Neural progenitor cell (in vitro differentiated cells): ENCODE data around the gene RGS9. TPM values are rescaled to one million over a fixed set of nuclear protein-coding genes. Genes with fewer than 3 reads are reported as not detected.

Experiments
- DNase-seq: peaks from one replicate; pipeline ENCODE4 v3.0.0-alpha.2; 2016; ENCODE audit warnings: low spot score
- H2AFZ ChIP-seq: fragments of 200-600 bp; sonication (generic); replicated peaks from 2 replicates; pipeline ENCODE4 v1.6.1; 2016; ENCODE audit warnings: antibody characterized with exemption
- H3F3A ChIP-seq: fragments of 200-600 bp; sonication (generic); 2 replicates; pipeline ENCODE4 v1.6.1; 2016; ENCODE audit warnings: antibody characterized with exemption, low read depth
- H3K27ac ChIP-seq: fragments of 200-600 bp; sonication (generic); 2 replicates; pipeline ENCODE4 v1.5.1; 2016; ENCODE audit warnings: mild to moderate bottlenecking
- H3K27me3 ChIP-seq: fragments of 200-600 bp; sonication (generic); 2 replicates; pipeline ENCODE4 v1.6.1; 2016; ENCODE audit warnings: mild to moderate bottlenecking, moderate library complexity
- H3K36me3 ChIP-seq: fragments of 200-600 bp; sonication (generic); 2 replicates; pipeline ENCODE4 v1.5.1; 2016
- H3K4me1 ChIP-seq: fragments of 200-600 bp; sonication (generic); 2 replicates; pipeline ENCODE4 v1.6.1; 2016; ENCODE audit warnings: mixed run types
- H3K4me2 ChIP-seq: fragments of 200-600 bp; sonication (generic); 2 replicates; pipeline ENCODE4 v1.6.1; 2016
- H3K4me3 ChIP-seq: fragments of 200-600 bp; sonication (generic); 2 replicates; pipeline ENCODE4 v1.5.1; 2016
- H3K79me2 ChIP-seq: fragments of 200-600 bp; sonication (generic); 2 replicates; pipeline ENCODE4 v1.6.1; 2016; ENCODE audit warnings: low read depth
- H3K9ac ChIP-seq: fragments of 200-600 bp; sonication (generic); 2 replicates; pipeline ENCODE4 v1.6.1; 2016
- H3K9me3 ChIP-seq: fragments of 200-600 bp; sonication (generic); 2 replicates; pipeline ENCODE4 v1.5.1; 2016; ENCODE audit warnings: low read depth
- H4K20me1 ChIP-seq: fragments of 200-600 bp; sonication (generic); 2 replicates; pipeline ENCODE4 v1.6.1; 2016; ENCODE audit warnings: low read depth
- H3K27ac Mint-ChIP-seq: 3 replicates; pipeline ENCODE4 v1.8.0; 2021; ENCODE audit warnings: mixed read lengths
- H3K27me3 Mint-ChIP-seq: 2 replicates; pipeline ENCODE4 v1.8.0; 2022; ENCODE audit warnings: low read depth, mild to moderate bottlenecking, inconsistent platforms, moderate library complexity, mixed read lengths; ENCODE audit not compliant: insufficient read depth
- H3K36me3 Mint-ChIP-seq: 3 replicates; pipeline ENCODE4 v1.8.0; 2021; ENCODE audit warnings: mixed read lengths
- H3K4me1 Mint-ChIP-seq: 3 replicates; pipeline ENCODE4 v1.8.0; 2021; ENCODE audit warnings: mixed read lengths
- H3K4me3 Mint-ChIP-seq: 3 replicates; pipeline ENCODE4 v1.8.0; 2021; ENCODE audit warnings: mild to moderate bottlenecking, moderate library complexity, mixed read lengths
- H3K9me3 Mint-ChIP-seq: 3 replicates; pipeline ENCODE4 v1.8.0; 2020; ENCODE audit warnings: mixed read lengths
- EZH2 ChIP-seq: fragments of 200-600 bp; sonication (generic); IDR thresholded peaks from 2 replicates; pipeline ENCODE4 v1.6.1; 2017; ENCODE audit warnings: antibody characterized with exemption, mild to moderate bottlenecking, moderate library complexity
- EZH2phosphoT487 ChIP-seq: fragments of 200-600 bp; sonication (generic); IDR thresholded peaks from 2 replicates; pipeline ENCODE4 v1.6.1; 2017; ENCODE audit warnings: antibody characterized with exemption
- total RNA-seq: library from RNA; depleted of rRNA; stranded (reverse); fragments of >200 nt; gene quantifications from 2 replicates; pipeline ENCODE4 v1.2.3, GENCODE V29; 2015; ENCODE audit warnings: low replicate concordance
- TF ChIP-seq, protein P1 (sequence below): fragments of 200-600 bp; sonication (generic); IDR thresholded peaks from 2 replicates; pipeline ENCODE4 v1.5.1; 2017; ENCODE audit warnings: antibody characterized with exemption, mild to moderate bottlenecking

Gene RGS9
- total RNA-seq, 1 donor from 2014 or later: 7.9 TPM

DNA sequence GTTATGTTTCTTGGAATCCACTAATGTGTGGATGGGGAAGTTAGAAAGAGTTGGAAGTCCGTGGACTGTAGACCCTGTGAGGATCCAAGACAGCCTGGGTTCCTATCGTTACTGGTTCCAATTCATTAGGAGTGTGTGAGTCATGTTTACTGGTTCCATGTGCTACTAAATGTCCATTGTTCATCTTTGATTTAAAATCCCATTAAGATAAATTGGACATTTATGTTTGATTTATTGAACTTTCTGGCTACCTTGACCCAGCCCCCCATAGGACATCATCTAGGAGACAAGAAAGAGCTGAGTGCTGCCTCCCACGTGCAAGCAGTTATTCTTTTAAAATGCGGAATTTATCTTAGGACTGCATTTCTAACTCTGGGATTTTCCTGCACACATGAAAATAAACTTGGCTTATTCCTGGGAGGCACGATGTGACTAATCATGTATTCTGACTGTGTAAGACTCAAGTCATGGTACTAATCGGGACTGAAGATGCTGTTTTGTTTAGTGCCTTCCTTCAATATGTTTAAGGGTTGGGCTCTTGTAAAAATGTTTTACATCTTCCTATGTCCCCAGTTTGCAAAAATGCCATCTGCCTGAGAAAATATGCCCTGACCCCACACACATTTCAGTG is 53.4 kb downstream of the RGS9 start:
- no peaks in the 10 kb centered on the region for H3K79me2 ChIP-seq
- no peaks in the 10 kb centered on the region for H3K27me3 ChIP-seq
- no peaks in the 10 kb centered on the region for H3K36me3 ChIP-seq
- H3K4me2 ChIP-seq: no peak overlapping the region
- H4K20me1 ChIP-seq: no peaks in the 10 kb centered on the region
- TF ChIP-seq EZH2phosphoT487 (no peak), EZH2 (no peak)
- TF ChIP-seq, protein P1, sequence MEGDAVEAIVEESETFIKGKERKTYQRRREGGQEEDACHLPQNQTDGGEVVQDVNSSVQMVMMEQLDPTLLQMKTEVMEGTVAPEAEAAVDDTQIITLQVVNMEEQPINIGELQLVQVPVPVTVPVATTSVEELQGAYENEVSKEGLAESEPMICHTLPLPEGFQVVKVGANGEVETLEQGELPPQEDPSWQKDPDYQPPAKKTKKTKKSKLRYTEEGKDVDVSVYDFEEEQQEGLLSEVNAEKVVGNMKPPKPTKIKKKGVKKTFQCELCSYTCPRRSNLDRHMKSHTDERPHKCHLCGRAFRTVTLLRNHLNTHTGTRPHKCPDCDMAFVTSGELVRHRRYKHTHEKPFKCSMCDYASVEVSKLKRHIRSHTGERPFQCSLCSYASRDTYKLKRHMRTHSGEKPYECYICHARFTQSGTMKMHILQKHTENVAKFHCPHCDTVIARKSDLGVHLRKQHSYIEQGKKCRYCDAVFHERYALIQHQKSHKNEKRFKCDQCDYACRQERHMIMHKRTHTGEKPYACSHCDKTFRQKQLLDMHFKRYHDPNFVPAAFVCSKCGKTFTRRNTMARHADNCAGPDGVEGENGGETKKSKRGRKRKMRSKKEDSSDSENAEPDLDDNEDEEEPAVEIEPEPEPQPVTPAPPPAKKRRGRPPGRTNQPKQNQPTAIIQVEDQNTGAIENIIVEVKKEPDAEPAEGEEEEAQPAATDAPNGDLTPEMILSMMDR: no peak
- Mint-ChIP-seq H3K4me1 (peaks cover 26% of the 10 kb centered on the region), H3K27me3 (peaks cover 2% of the 10 kb centered on the region), H3K27ac (peak overlapping the region; percentile 55), H3K4me3 (no peak overlapping the region), H3K36me3 (no peaks in the 10 kb centered on the region), H3K9me3 (no peaks in the 10 kb centered on the region)
- H3K4me3 ChIP-seq: no peak overlapping the region
- H3F3A ChIP-seq: no peaks in the 10 kb centered on the region
- H2AFZ ChIP-seq: no peak overlapping the region
- H3K9ac ChIP-seq: no peak overlapping the region
- no peaks in the 10 kb centered on the region for H3K9me3 ChIP-seq
- no peak overlapping the region for H3K27ac ChIP-seq
- H3K4me1 ChIP-seq: peaks cover 8% of the 10 kb centered on the region
- no peak for DNase-seq

DNA sequence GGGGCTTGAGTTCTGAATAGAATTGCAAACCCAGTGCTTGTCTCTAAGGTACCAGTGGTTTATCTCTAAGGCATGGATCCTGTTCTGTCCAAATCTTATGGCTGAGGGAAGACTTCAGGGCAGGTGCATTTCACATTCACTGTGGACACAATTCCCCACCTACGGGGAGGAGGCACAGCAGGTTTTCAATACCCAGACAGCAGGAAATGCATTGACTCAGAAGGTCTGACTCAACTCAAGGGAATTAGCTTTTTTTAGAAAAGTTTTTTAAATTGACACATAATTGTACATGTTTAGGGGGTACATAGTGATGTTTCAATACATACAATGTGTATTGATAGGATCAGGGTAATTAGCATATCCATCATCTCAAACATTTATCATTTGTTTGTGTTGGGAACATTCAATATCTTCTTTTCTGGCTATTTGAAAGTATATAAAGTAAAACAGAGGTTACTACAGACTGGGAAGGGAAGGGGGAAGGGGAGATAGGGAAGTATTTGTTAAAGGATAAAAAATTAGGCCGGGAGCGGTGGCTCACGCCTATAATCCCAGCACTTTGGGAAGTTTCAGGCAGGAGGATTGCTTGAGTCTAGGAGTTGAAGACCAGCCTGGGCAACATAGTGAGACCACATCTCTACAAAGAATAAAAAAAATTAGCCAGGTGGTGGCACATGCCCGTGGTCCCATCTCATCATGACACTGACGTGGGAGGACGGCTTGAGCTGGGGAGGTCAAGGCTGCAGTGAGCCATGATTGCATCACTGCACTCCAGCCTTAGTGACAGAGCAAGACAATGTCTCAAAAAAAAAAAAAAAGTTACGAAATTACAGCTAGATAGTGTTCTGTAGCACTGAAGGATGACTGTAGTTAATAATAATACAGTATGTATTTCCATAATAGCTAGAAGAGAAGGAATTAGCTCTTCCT is 54.9 kb downstream of the RGS9 start:
- no peaks in the 10 kb centered on the region for H3K9me3 ChIP-seq
- no peaks in the 10 kb centered on the region for H3K27me3 Mint-ChIP-seq
- H3K27ac ChIP-seq: no peak overlapping the region
- TF ChIP-seq EZH2phosphoT487: no peak
- no peak for TF ChIP-seq EZH2
- TF ChIP-seq, protein P1: no peak
- H3K4me1 ChIP-seq: peaks cover 5% of the 10 kb centered on the region
- H3K9ac ChIP-seq: no peak overlapping the region
- H3K9me3 Mint-ChIP-seq: no peaks in the 10 kb centered on the region
- H3K27me3 ChIP-seq: no peaks in the 10 kb centered on the region
- H3K36me3 ChIP-seq: no peaks in the 10 kb centered on the region
- no peak for DNase-seq
- peaks cover 24% of the 10 kb centered on the region for H3K4me1 Mint-ChIP-seq
- peak overlapping the region; percentile 21 for H3K27ac Mint-ChIP-seq
- H3K36me3 Mint-ChIP-seq: no peaks in the 10 kb centered on the region
- no peaks in the 10 kb centered on the region for H3F3A ChIP-seq
- H3K4me3 ChIP-seq: no peak overlapping the region
- no peak overlapping the region for H3K4me2 ChIP-seq
- H4K20me1 ChIP-seq: no peaks in the 10 kb centered on the region
- no peak overlapping the region for H2AFZ ChIP-seq
- no peaks in the 10 kb centered on the region for H3K79me2 ChIP-seq
- H3K4me3 Mint-ChIP-seq: no peak overlapping the region

DNA sequence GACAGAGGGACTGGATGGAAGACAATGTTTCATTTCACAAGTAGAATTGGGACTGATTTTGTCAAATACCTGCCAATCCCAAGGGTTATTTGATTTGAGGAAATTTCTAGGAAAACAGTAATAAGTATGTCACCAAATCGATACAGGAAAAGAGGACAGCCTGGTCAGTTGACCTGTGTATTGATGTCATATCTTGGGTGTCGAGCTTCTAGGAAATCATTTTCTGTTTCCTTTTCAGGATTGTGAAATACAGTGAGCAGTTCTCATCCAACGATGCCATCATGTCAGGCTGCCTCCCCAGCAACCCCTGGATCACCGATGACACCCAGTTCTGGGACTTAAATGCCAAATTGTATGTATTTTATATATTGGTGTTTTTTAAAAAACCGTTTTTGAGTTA is 56.1 kb downstream of the RGS9 start:
- H3K27me3 Mint-ChIP-seq: no peaks in the 10 kb centered on the region
- no peaks in the 10 kb centered on the region for H3K27me3 ChIP-seq
- H3K27ac Mint-ChIP-seq: no peak overlapping the region
- TF ChIP-seq, protein P1: no peak
- TF ChIP-seq EZH2phosphoT487 (no peak), EZH2 (no peak)
- H3K9me3 Mint-ChIP-seq: no peaks in the 10 kb centered on the region
- H3F3A ChIP-seq: no peaks in the 10 kb centered on the region
- H3K4me1 ChIP-seq: peaks cover 5% of the 10 kb centered on the region
- no peaks in the 10 kb centered on the region for H3K9me3 ChIP-seq
- no peak overlapping the region for H3K4me3 Mint-ChIP-seq
- DNase-seq: no peak
- no peaks in the 10 kb centered on the region for H3K36me3 Mint-ChIP-seq
- H3K36me3 ChIP-seq: no peaks in the 10 kb centered on the region
- no peaks in the 10 kb centered on the region for H4K20me1 ChIP-seq
- no peaks in the 10 kb centered on the region for H3K79me2 ChIP-seq
- H3K9ac ChIP-seq: no peak overlapping the region
- H3K27ac ChIP-seq: no peak overlapping the region
- H3K4me3 ChIP-seq: no peak overlapping the region
- H3K4me2 ChIP-seq: no peak overlapping the region
- no peak overlapping the region for H2AFZ ChIP-seq
- peaks cover 24% of the 10 kb centered on the region for H3K4me1 Mint-ChIP-seq
